A549 (cell line): Measurements from ENCODE around the gene PANK2. TPM values are rescaled to one million over a fixed set of nuclear protein-coding genes. Genes with fewer than 3 reads are reported as not detected.

Experiments
- ATAC-seq, 2 experiments: fragments of 200-7000 bp in 1 of 2; fragments of >200 bp in 1 of 2; cut with Nextera tagmentation in 1 of 2; cut with Tn5 transposase in 1 of 2; 3 replicates each; pipeline versions ENCODE4 v1.8.0 to v1.9.1; 2018 to 2020; ENCODE audit warnings: mild to moderate bottlenecking in 1 of 2, moderate library complexity in 1 of 2
- CTCF ChIA-PET: fragments of 300-600 bp; sonication (Branson Sonifier 250); formaldehyde crosslinking; extraction: SDS; loops from one replicate; lab custom pipeline; 2021; ENCODE audit warnings: antibody characterized with exemption, inconsistent platforms; lab: Yijun Ruan, JAX
- POLR2A ChIA-PET: fragments of 350-600 bp; formaldehyde crosslinking; extraction: SDS; loops from one replicate; lab custom pipeline; 2021; ENCODE audit warnings: antibody characterized with exemption, inconsistent platforms; lab: Yijun Ruan, JAX
- DNase-seq, 2 experiments: peaks; one replicate each; pipeline versions ENCODE4 v3.0.0 to v3.0.0-alpha.2; 2011 to 2016; ENCODE audit warnings: low read depth in 1 of 2, low spot score in 1 of 2
- FAIRE-seq: peaks from 2 replicates; lab custom pipeline; 2011; peaks lifted over from hg19 to GRCh38; lab: Jason Lieb, UNC
- H3K27ac ChIP-seq, 2 experiments: fragments of >200 bp; sonication (Bioruptor Twin); formaldehyde crosslinking; 3 replicates each; pipeline ENCODE4 v1.5.1; 2016 to 2017
- H3K4me1 ChIP-seq: fragments of >200 bp; sonication (Bioruptor Twin); formaldehyde crosslinking; 3 replicates; pipeline ENCODE4 v1.6.1; 2016
- H3K4me2 ChIP-seq: fragments of >200 bp; sonication (Bioruptor Twin); formaldehyde crosslinking; 3 replicates; pipeline ENCODE4 v1.6.1; 2016
- H3K4me3 ChIP-seq: fragments of >200 bp; sonication (Bioruptor Twin); formaldehyde crosslinking; 3 replicates; pipeline ENCODE4 v1.5.1; 2016
- H3K9me3 ChIP-seq: fragments of >200 bp; sonication (Bioruptor Twin); formaldehyde crosslinking; 3 replicates; pipeline ENCODE4 v1.6.1; 2016
- CEBPB ChIP-seq, 2 experiments: fragments of >200 bp in 1 of 2; sonication (Bioruptor Twin) in 1 of 2; formaldehyde crosslinking in 1 of 2; IDR thresholded peaks; 2 replicates each; pipeline ENCODE4 v1.6.1; 2012 to 2016
- EHF ChIP-seq: fragments of 250-450 bp; sonication (Bioruptor Pico); IDR thresholded peaks from 2 replicates; pipeline ENCODE4 v1.5.0; 2020; ENCODE audit warnings: mild to moderate bottlenecking
- EP300 ChIP-seq, 2 experiments: fragments of >200 bp; sonication (Bioruptor Twin); formaldehyde crosslinking; IDR thresholded peaks; 2 replicates in 1 of 2; 3 replicates in 1 of 2; pipeline ENCODE4 v1.6.1; 2016 to 2017
- FOXS1 ChIP-seq: fragments of 250-450 bp; sonication (Bioruptor Pico); IDR thresholded peaks from 2 replicates; pipeline ENCODE4 v1.5.0; 2020; ENCODE audit warnings: mild to moderate bottlenecking, moderate library complexity
- GATA3 ChIP-seq: IDR thresholded peaks from 2 replicates; pipeline ENCODE4 v1.6.1; 2012; ENCODE audit warnings: borderline replicate concordance
- HDAC2 ChIP-seq: fragments of 200-600 bp; sonication (generic); IDR thresholded peaks from 2 replicates; pipeline ENCODE4 v1.6.1; 2016
- HES2 ChIP-seq: fragments of >200 bp; sonication (Bioruptor Twin); formaldehyde crosslinking; IDR thresholded peaks from 2 replicates; pipeline ENCODE4 v1.6.1; 2016
- HOXA7 ChIP-seq: fragments of 250-450 bp; sonication (Bioruptor Pico); IDR thresholded peaks from 2 replicates; pipeline ENCODE4 v1.5.0; 2020; ENCODE audit warnings: mild to moderate bottlenecking, moderate library complexity
- HOXB5 ChIP-seq: fragments of 250-450 bp; sonication (Bioruptor Pico); IDR thresholded peaks from 2 replicates; pipeline ENCODE4 v1.5.0; 2020; ENCODE audit warnings: mild to moderate bottlenecking, moderate library complexity
- JUN ChIP-seq, 2 experiments: fragments of >200 bp; sonication (Bioruptor Twin); formaldehyde crosslinking; IDR thresholded peaks; 2 replicates in 1 of 2; 3 replicates in 1 of 2; pipeline ENCODE4 v1.6.1; 2016 to 2017
- JUNB ChIP-seq: fragments of >200 bp; sonication (Bioruptor Twin); formaldehyde crosslinking; IDR thresholded peaks from 2 replicates; pipeline ENCODE4 v1.6.1; 2016
- KDM1A ChIP-seq: fragments of 200-600 bp; sonication (generic); IDR thresholded peaks from 2 replicates; pipeline ENCODE4 v1.6.1; 2016; ENCODE audit warnings: low read depth, mild to moderate bottlenecking
- KDM5A ChIP-seq: fragments of 200-600 bp; sonication (generic); IDR thresholded peaks from 2 replicates; pipeline ENCODE4 v1.6.1; 2016; ENCODE audit warnings: antibody characterized with exemption, mild to moderate bottlenecking
- MAFK ChIP-seq: fragments of 450-650 bp; IDR thresholded peaks from 2 replicates; pipeline ENCODE4 v1.6.1; 2014; ENCODE audit not compliant: partially characterized antibody
- MAX ChIP-seq: IDR thresholded peaks from 2 replicates; pipeline ENCODE4 v1.6.1; 2012
- MYC ChIP-seq: IDR thresholded peaks from 2 replicates; pipeline ENCODE4 v1.6.1; 2012; ENCODE audit warnings: mild to moderate bottlenecking, inconsistent platforms, low read length, improper control_type of control experiment, borderline replicate concordance
- NPAS2 ChIP-seq: fragments of 250-450 bp; sonication (Bioruptor Pico); IDR thresholded peaks from 2 replicates; pipeline ENCODE4 v1.8.0; 2022; ENCODE audit warnings: mild to moderate bottlenecking, moderate library complexity, borderline replicate concordance
- NR3C1 ChIP-seq: fragments of >200 bp; sonication (Bioruptor Twin); formaldehyde crosslinking; IDR thresholded peaks from 3 replicates; pipeline ENCODE4 v1.6.1; 2017
- PBX3 ChIP-seq: IDR thresholded peaks from 2 replicates; pipeline ENCODE4 v1.6.1; 2012
- PHF8 ChIP-seq: fragments of 200-600 bp; sonication (generic); IDR thresholded peaks from 2 replicates; pipeline ENCODE4 v1.6.1; 2016; ENCODE audit warnings: low read depth, mild to moderate bottlenecking, antibody characterized with exemption, moderate library complexity, borderline replicate concordance
- POLR2AphosphoS2 ChIP-seq: conservative IDR thresholded peaks from 2 replicates; pipeline ENCODE4 v1.6.1; 2012; ENCODE audit warnings: low read length, improper control_type of control experiment, inconsistent platforms
- RARB ChIP-seq: fragments of 250-450 bp; sonication (Bioruptor Pico); IDR thresholded peaks from 2 replicates; pipeline ENCODE4 v1.8.0; 2021; ENCODE audit warnings: mild to moderate bottlenecking, moderate library complexity
- REST ChIP-seq: fragments of 200-600 bp; sonication (generic); IDR thresholded peaks from 2 replicates; pipeline ENCODE4 v1.6.1; 2016; ENCODE audit warnings: antibody characterized with exemption, mild to moderate bottlenecking, moderate library complexity
- RFX5 ChIP-seq: fragments of 450-650 bp; IDR thresholded peaks from 2 replicates; pipeline ENCODE4 v1.7.1; 2014; ENCODE audit warnings: antibody characterized with exemption, mild to moderate bottlenecking, moderate library complexity
- SREBF2 ChIP-seq: fragments of 450-650 bp; IDR thresholded peaks from 2 replicates; pipeline ENCODE4 v1.6.1; 2014; ENCODE audit warnings: mild to moderate bottlenecking, moderate library complexity
- TP53 ChIP-seq: fragments of 250-450 bp; sonication (Bioruptor Pico); IDR thresholded peaks from 2 replicates; pipeline ENCODE4 v1.5.0; 2021; ENCODE audit warnings: mild to moderate bottlenecking, moderate library complexity
- ZFP36 ChIP-seq: fragments of 450-650 bp; IDR thresholded peaks from 2 replicates; pipeline ENCODE4 v1.6.1; 2014; ENCODE audit warnings: borderline replicate concordance; ENCODE audit not compliant: partially characterized antibody
- WGBS: methylation state at CpG from one replicate; pipeline ENCODE4 v1.1.6; 2017; ENCODE audit errors: missing lambda C conversion rate; 5-methylcytosine and 5-hydroxymethylcytosine counted together
- polyA plus RNA-seq, 4 experiments: library from polyadenylated mRNA; depleted of rRNA in 3 of 4; stranded (reverse); fragments of >200 nt; fragmentation: RNase III in 1 of 4; extraction: RNeasy Plus Mini Kit Qiagen cat#74134 plus additional on column Dnase treatment in 1 of 4; gene quantifications; 2 replicates in 3 of 4; 3 replicates in 1 of 4; pipeline ENCODE4 v1.2.3, GENCODE V29; 2011 to 2017
- TF ChIP-seq, protein P1 (sequence below): IDR thresholded peaks from 2 replicates; pipeline ENCODE4 v1.6.1; 2012; ENCODE audit warnings: low read depth, borderline replicate concordance

PANK2 gene
- polyA plus RNA-seq, 2 of the 4 experiments (the other 2 are of a cell fraction), result 44.6 to 45.9 TPM

- H3K4me1 ChIP-seq, result peaks cover 28% of the 10 kb centered on the region
- DNase-seq (no peak), FAIRE-seq (no peak), ATAC-seq (no peak)
- H3K4me2 ChIP-seq, result peak overlapping the region; percentile 94
- peak overlapping the region; percentile 70 for H3K4me3 ChIP-seq
- CTCF ChIA-PET, result interaction anchor here (0.6 to 4.7 kb wide), 2 partner anchors 8 to 57 kb away, joined by 3 to 41 read pairs; no protein-coding TSS in a partner anchor
- H3K27ac ChIP-seq, result peak overlapping the region; percentile 86 to 92
- under 1% methylated on average over 18 of the region's 22 CpGs for WGBS
- H3K9me3 ChIP-seq, result no peaks in the 10 kb centered on the region
- TF ChIP-seq REST (no peak), HOXA7 (CRISPR knock-in tag) (no peak), EP300 (IDR thresholded peaks at IDR 0.05) (no peak), TP53 (CRISPR knock-in tag) (no peak), MYC (no peak), SREBF2 (no peak), HOXB5 (CRISPR knock-in tag) (no peak; the same call in 1 of the 2 replicates), POLR2AphosphoS2 (no peak), RFX5 (no peak), JUNB (no peak), HES2 (no peak), NPAS2 (CRISPR knock-in tag) (no peak), CEBPB (IDR thresholded peaks at IDR 0.05) (no peak), EHF (CRISPR knock-in tag) (no peak), KDM1A (no peak), GATA3 (no peak), PBX3 (no peak), RARB (CRISPR knock-in tag) (no peak), MAX (no peak), FOXS1 (CRISPR knock-in tag) (no peak), NR3C1 (no peak), PHF8 (peak; percentile 63), JUN (IDR thresholded peaks at IDR 0.05) (peak in 1 of 2 experiments; percentile 50; a peak in 1 of 5 replicates), KDM5A (no peak), HDAC2 (peak; percentile 34; the same call in 1 of the 2 replicates), ZFP36 (no peak), MAFK (no peak)
- TF ChIP-seq, protein P1, sequence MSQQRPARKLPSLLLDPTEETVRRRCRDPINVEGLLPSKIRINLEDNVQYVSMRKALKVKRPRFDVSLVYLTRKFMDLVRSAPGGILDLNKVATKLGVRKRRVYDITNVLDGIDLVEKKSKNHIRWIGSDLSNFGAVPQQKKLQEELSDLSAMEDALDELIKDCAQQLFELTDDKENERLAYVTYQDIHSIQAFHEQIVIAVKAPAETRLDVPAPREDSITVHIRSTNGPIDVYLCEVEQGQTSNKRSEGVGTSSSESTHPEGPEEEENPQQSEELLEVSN, result 0 out of 2 replicates have a peak, but pooled peaks have one; percentile 11
- POLR2A ChIA-PET, result no interaction called here
Observed at GRCh38 chr20:3846378-3846739, 42.8 kb upstream of the PANK2 start.
